SJSA1 (cell line): ENCODE results near the gene NELFA. TPM values are rescaled to one million over a fixed set of nuclear protein-coding genes. Genes with fewer than 3 reads are reported as not detected.

ENCODE experiments used
- DNase-seq, 2 experiments: peaks; one replicate each; pipeline ENCODE4 v3.0.0-alpha.2; 2015 to 2020; ENCODE audit warnings: low spot score in 2 of 2, low read depth in 1 of 2
- H3K27ac ChIP-seq: fragments of 250-450 bp; sonication (Bioruptor Pico); 2 replicates; pipeline ENCODE4 v1.5.1; 2020; ENCODE audit warnings: mild to moderate bottlenecking, moderate library complexity
- H3K27me3 ChIP-seq: fragments of 250-450 bp; sonication (Bioruptor Pico); replicated peaks from 2 replicates; pipeline ENCODE4 v1.5.1; 2020; ENCODE audit warnings: mild to moderate bottlenecking, moderate library complexity
- H3K36me3 ChIP-seq: fragments of 250-450 bp; sonication (Bioruptor Pico); 2 replicates; pipeline ENCODE4 v1.5.1; 2020; ENCODE audit warnings: mild to moderate bottlenecking
- H3K4me1 ChIP-seq: fragments of 250-450 bp; sonication (Bioruptor Pico); replicated peaks from 2 replicates; pipeline ENCODE4 v1.6.1; 2021; ENCODE audit warnings: mild to moderate bottlenecking
- H3K4me3 ChIP-seq: fragments of 250-450 bp; sonication (Bioruptor Pico); 2 replicates; pipeline ENCODE4 v1.5.1; 2020; ENCODE audit warnings: mild to moderate bottlenecking
- H3K9me3 ChIP-seq: fragments of 250-450 bp; sonication (Bioruptor Pico); replicated peaks from 2 replicates; pipeline ENCODE4 v1.5.1; 2020; ENCODE audit warnings: mild to moderate bottlenecking
- total RNA-seq: library from RNA; depleted of rRNA; stranded (reverse); fragments of >200 nt; shearing (Covaris generic); gene quantifications from 2 replicates; pipeline ENCODE4 v1.2.3, GENCODE V29; 2014

The NELFA gene
- total RNA-seq, 1 experiment from 2014 or later: 9.2 TPM

GRCh38 chr4:1964971-1965370 lies 43.8 kb downstream of the NELFA start:
- no peak for DNase-seq
- no peaks in the 10 kb centered on the region for H3K9me3 ChIP-seq
- peaks cover 32% of the 10 kb centered on the region for H3K36me3 ChIP-seq
- no peaks in the 10 kb centered on the region for H3K4me1 ChIP-seq
- no peak overlapping the region for H3K27ac ChIP-seq
- no peak overlapping the region for H3K4me3 ChIP-seq
- H3K27me3 ChIP-seq: no peaks in the 10 kb centered on the region

DNA sequence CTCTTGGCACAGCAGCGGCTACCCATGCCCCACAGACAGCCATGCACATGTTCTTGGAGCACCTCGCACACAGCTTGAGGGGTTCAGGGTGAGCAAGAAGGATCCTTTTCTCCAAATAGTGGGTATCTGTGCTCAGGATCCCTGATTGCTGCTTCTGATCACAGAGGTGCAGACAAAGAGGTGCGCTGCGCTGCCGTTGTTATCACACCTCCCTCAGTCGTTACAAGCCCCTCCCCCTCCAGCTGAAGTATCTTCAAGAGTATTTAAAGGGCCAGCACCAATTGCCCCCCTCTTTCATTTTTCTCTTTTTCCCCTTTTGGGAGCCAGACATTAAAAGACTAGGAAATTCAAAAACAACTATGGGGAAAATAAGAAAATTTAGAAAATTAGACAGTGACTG lies 44.3 kb downstream of the NELFA start:
- H3K27me3 ChIP-seq: no peaks in the 10 kb centered on the region
- H3K4me3 ChIP-seq: no peak overlapping the region
- DNase-seq: no peak
- peaks cover 36% of the 10 kb centered on the region for H3K36me3 ChIP-seq
- H3K9me3 ChIP-seq: no peaks in the 10 kb centered on the region
- no peaks in the 10 kb centered on the region for H3K4me1 ChIP-seq
- no peak overlapping the region for H3K27ac ChIP-seq

GRCh38 chr4:1962980-1963379 lies 45.8 kb downstream of the NELFA start:
- H3K4me1 ChIP-seq: no peaks in the 10 kb centered on the region
- H3K4me3 ChIP-seq: no peak overlapping the region
- H3K27me3 ChIP-seq: no peaks in the 10 kb centered on the region
- peaks cover 38% of the 10 kb centered on the region for H3K36me3 ChIP-seq
- no peak for DNase-seq
- no peaks in the 10 kb centered on the region for H3K9me3 ChIP-seq
- no peak overlapping the region for H3K27ac ChIP-seq

DNA sequence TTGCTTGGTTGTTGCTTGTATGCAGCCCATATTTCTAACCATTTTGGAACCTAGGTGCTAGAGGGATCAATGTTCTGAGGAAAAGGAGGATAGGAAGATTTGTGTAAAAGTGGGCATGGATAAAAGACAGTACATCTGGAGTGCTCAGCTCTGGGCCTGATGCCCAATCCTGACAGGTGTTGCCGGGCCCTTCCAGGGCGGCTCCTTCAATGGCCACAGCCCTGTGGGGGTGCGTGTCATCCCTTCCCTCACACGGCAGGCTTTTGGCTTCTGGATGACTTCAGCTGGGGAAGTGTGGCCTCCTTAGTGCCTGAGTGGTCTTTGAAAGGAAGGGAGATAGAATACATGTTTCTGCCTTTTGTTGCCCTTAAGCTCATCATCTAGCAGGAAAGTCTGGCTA lies 47.2 kb downstream of the NELFA start:
- no peaks in the 10 kb centered on the region for H3K9me3 ChIP-seq

DNA sequence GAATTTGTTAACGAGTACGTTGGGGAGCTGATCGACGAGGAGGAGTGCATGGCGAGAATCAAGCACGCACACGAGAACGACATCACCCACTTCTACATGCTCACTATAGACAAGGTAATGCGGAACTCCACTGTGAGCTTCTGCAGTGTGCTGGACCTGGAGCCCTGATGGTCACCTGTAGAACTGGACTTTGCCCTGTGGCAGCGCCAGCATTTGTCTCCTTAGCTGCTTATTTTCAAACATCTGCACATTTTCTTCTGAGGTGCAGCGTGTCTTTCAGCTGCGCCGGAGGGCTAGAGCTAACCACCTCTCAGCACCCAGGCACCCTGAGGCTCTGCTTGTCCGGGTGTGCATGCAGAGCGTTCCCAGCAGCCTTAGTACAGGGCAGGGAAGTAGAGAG lies 47.7 kb downstream of the NELFA start:
- Histone ChIP-seq H3K9me3 (no peaks in the 10 kb centered on the region), H3K4me3 (no peak overlapping the region), H3K36me3 (peaks cover 39% of the 10 kb centered on the region), H3K4me1 (no peaks in the 10 kb centered on the region), H3K27me3 (no peaks in the 10 kb centered on the region), H3K27ac (no peak overlapping the region)
- no peak for DNase-seq

More for the DNA sequence above, 47.2 kb downstream of the NELFA start:
- no peaks in the 10 kb centered on the region for H3K27me3 ChIP-seq
- H3K27ac ChIP-seq: no peak overlapping the region
- H3K36me3 ChIP-seq: peaks cover 37% of the 10 kb centered on the region
- no peak overlapping the region for H3K4me3 ChIP-seq
- no peak for DNase-seq
- H3K4me1 ChIP-seq: no peaks in the 10 kb centered on the region

GRCh38 chr4:1960170-1960825 lies 48.5 kb downstream of the NELFA start:
- H3K27ac ChIP-seq: no peak overlapping the region
- H3K36me3 ChIP-seq: peaks cover 38% of the 10 kb centered on the region
- no peak overlapping the region for H3K4me3 ChIP-seq
- no peaks in the 10 kb centered on the region for H3K27me3 ChIP-seq
- H3K9me3 ChIP-seq: no peaks in the 10 kb centered on the region
- DNase-seq: no peak
- no peaks in the 10 kb centered on the region for H3K4me1 ChIP-seq

GRCh38 chr4:1959104-1959384 lies 49.7 kb downstream of the NELFA start:
- Histone ChIP-seq H3K4me3 (no peak overlapping the region), H3K4me1 (no peaks in the 10 kb centered on the region), H3K36me3 (peaks cover 37% of the 10 kb centered on the region), H3K27ac (no peak overlapping the region), H3K9me3 (no peaks in the 10 kb centered on the region), H3K27me3 (no peaks in the 10 kb centered on the region)
- no peak for DNase-seq

GRCh38 chr4:1958276-1959103 lies 50.3 kb downstream of the NELFA start:
- Histone ChIP-seq H3K4me3 (no peak overlapping the region), H3K4me1 (no peaks in the 10 kb centered on the region), H3K9me3 (no peaks in the 10 kb centered on the region), H3K27me3 (no peaks in the 10 kb centered on the region), H3K36me3 (peaks cover 37% of the 10 kb centered on the region), H3K27ac (no peak overlapping the region)
- no peak for DNase-seq

DNA sequence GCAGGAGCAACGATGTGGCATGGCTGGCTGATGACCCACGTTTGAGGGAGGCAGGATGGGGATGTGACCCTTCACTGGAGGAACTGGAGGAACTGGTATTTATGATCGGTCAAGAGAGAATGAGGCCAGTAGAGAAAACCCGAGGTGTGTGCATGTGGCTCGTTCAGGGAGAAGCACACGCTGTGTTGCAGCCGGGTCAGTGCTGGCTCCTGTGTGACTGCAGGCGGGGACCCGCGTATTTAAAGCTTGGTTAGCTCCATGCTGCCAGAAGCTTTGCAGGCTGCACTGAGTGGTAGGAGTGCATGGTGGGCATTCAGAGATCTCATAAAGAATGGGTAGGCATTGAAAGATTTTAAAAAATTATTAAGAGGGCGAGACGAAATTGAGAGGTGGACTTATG lies 52.1 kb downstream of the NELFA start:
- DNase-seq: no peak
- Histone ChIP-seq H3K36me3 (peaks cover 35% of the 10 kb centered on the region), H3K4me3 (no peak overlapping the region), H3K27ac (no peak overlapping the region), H3K4me1 (no peaks in the 10 kb centered on the region), H3K9me3 (no peaks in the 10 kb centered on the region), H3K27me3 (no peaks in the 10 kb centered on the region)

- H3K27me3 ChIP-seq: no peaks in the 10 kb centered on the region
- no peak overlapping the region for H3K27ac ChIP-seq
- H3K4me1 ChIP-seq: no peaks in the 10 kb centered on the region
- H3K9me3 ChIP-seq: no peaks in the 10 kb centered on the region
- H3K4me3 ChIP-seq: no peak overlapping the region
- peaks cover 18% of the 10 kb centered on the region for H3K36me3 ChIP-seq
- DNase-seq: no peak
These were observed 55.4 kb downstream of the NELFA start for GRCh38 chr4:1953335-1953734.

- no peaks in the 10 kb centered on the region for H3K9me3 ChIP-seq
- H3K4me1 ChIP-seq: no peaks in the 10 kb centered on the region
- H3K27ac ChIP-seq: no peak overlapping the region
- H3K27me3 ChIP-seq: no peaks in the 10 kb centered on the region
- H3K4me3 ChIP-seq: no peak overlapping the region
- peaks cover 14% of the 10 kb centered on the region for H3K36me3 ChIP-seq
- DNase-seq: no peak
These were observed 56.1 kb downstream of the NELFA start for GRCh38 chr4:1952719-1953118.

- no peak overlapping the region for H3K27ac ChIP-seq
- H3K27me3 ChIP-seq: no peaks in the 10 kb centered on the region
- no peaks in the 10 kb centered on the region for H3K9me3 ChIP-seq
- peaks cover 13% of the 10 kb centered on the region for H3K36me3 ChIP-seq
- no peak for DNase-seq
- H3K4me1 ChIP-seq: no peaks in the 10 kb centered on the region
- no peak overlapping the region for H3K4me3 ChIP-seq
These were observed 56.6 kb downstream of the NELFA start for GRCh38 chr4:1952058-1952700.

DNA sequence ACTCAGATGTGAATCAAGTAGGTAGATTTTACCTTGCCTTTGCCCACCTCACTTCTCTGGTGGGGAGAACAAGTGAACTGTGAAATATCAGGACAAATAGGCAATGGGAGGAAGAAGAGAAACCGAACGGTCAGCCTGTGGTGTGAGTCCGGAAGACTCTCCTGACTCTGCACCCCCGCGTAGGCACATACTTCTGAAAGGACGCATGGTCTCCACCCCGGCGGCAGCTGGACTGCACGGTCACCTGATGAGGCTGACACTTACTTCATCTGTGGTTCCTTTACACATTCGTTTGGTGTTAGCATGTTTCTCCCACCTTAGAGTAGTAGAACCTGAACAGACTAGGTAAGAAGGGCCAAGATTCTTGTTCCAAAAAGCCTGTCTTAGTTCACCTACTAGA lies 58.4 kb downstream of the NELFA start:
- Histone ChIP-seq H3K9me3 (no peaks in the 10 kb centered on the region), H3K27ac (no peak overlapping the region), H3K27me3 (no peaks in the 10 kb centered on the region), H3K4me1 (no peaks in the 10 kb centered on the region), H3K4me3 (no peak overlapping the region), H3K36me3 (peaks cover 10% of the 10 kb centered on the region)
- DNase-seq: no peak

DNA sequence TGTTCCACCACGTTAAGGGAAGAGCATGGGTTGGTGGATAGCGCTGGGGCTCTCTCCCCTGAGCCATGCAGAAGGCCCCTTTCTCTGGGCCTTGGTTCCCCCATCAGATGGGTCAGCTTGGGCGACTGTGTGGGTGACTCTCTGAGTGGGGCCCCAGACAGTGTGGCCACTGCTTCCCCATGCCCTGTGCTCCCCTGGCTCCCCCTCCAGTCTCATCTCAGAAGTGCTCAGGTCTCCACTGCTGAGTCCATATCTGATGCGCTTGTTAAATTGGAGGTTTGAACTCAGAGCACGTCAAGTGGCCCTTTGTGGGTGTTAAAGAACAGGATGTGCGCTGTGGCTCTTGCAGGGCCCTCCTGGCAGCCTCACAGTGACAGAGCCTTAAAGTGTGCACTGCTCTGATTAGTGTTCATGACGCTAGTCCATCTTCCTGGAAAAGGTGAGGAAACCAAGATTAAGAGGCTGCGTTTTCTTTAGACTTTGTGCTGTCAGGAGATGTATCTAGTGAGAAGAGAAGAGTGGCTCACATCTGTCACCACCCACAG lies 59.8 kb downstream of the NELFA start:
- H3K4me3 ChIP-seq: no peak overlapping the region
- no peak for DNase-seq
- peaks cover 14% of the 10 kb centered on the region; the same call in 1 of the 2 replicates for H3K36me3 ChIP-seq
- H3K27ac ChIP-seq: no peak overlapping the region
- no peaks in the 10 kb centered on the region for H3K9me3 ChIP-seq
- no peaks in the 10 kb centered on the region for H3K4me1 ChIP-seq
- no peaks in the 10 kb centered on the region for H3K27me3 ChIP-seq
